Activated T-helper 17 cell treated with anti-CD3 and anti-CD28 coated beads, Interleukin-2, amount 50 U/mL, for 72 hours (primary cell): ENCODE data around the gene ST8SIA4. TPM values are rescaled to one million over a fixed set of nuclear protein-coding genes. Genes with fewer than 3 reads are reported as not detected.

ENCODE experiments used
- ATAC-seq: fragments of 150-1000 bp; cut with Tn5 transposase; replicated peaks from 2 replicates; pipeline ENCODE4 v1.10.0; 2021; ENCODE audit warnings: mild to moderate bottlenecking, moderate library complexity
- H3K27ac Mint-ChIP-seq: one replicate; pipeline ENCODE4 v1.8.0; 2022; ENCODE audit warnings: mixed read lengths
- H3K27me3 Mint-ChIP-seq: one replicate; pipeline ENCODE4 v1.8.0; 2022; ENCODE audit warnings: mixed read lengths
- H3K36me3 Mint-ChIP-seq: one replicate; pipeline ENCODE4 v1.8.0; 2022; ENCODE audit warnings: low read depth, mild to moderate bottlenecking, mixed read lengths
- H3K4me1 Mint-ChIP-seq: one replicate; pipeline ENCODE4 v1.8.0; 2022; ENCODE audit warnings: mixed read lengths
- H3K4me3 Mint-ChIP-seq: one replicate; pipeline ENCODE4 v1.8.0; 2022; ENCODE audit warnings: mild to moderate bottlenecking, mixed read lengths
- H3K9me3 Mint-ChIP-seq: one replicate; pipeline ENCODE4 v1.8.0; 2022; ENCODE audit warnings: mixed read lengths
- total RNA-seq, 2 donors: library from RNA; stranded (reverse); gene quantifications; one replicate each; pipeline ENCODE4 v1.2.3, GENCODE V29; 2022

The ST8SIA4 gene, protein sequence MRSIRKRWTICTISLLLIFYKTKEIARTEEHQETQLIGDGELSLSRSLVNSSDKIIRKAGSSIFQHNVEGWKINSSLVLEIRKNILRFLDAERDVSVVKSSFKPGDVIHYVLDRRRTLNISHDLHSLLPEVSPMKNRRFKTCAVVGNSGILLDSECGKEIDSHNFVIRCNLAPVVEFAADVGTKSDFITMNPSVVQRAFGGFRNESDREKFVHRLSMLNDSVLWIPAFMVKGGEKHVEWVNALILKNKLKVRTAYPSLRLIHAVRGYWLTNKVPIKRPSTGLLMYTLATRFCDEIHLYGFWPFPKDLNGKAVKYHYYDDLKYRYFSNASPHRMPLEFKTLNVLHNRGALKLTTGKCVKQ
- 10 to 100 TPM; 42.8 to 73.7 TPM for total RNA-seq

DNA sequence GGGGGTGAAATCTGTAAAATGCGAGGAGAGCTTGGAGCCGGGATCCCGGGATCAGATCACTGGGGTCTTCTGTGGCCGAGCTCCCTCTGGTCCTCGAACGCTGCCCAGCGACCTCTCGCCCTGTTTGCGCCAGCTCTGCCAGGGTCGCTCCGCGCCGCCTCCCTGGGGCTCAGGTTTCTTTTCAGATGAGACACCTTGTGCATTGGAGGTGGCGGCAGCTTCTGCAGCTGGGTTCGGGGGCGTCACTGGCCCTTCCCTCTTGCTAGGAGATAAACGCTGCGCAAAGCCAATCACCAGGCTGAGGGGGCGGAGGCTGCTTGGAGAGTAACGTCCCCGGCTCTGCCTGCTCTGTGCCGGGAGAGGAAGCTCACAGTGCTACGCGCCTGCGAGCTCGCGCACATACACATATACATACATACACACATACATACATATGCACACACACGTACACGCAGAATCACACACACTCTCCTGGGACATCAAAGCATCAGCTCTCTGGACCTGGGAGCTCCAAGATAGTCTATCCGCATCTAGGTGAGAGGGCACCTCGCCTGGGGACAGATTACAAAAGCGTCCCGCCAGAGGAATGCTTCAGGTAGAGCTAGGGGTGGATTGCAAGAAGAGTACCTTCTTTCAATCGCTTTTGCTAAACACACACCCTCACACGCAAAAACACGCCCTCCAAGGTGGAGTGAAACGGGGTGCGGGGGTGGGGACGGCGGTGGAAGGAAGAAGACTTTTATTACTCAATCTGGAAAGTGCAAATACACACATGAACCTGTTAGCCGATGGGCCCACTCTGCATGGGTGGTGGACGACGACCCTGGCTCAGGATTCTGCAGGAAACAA lies at the start of gene ST8SIA4:
TSS of gene ST8SIA4 (minus strand) at position 244 of the 849 bp plus-strand sequence. CDS start 327 bp downstream, outside the sequence.
- H3K4me1 Mint-ChIP-seq, result peaks cover 31% of the 10 kb centered on the region
- peak; percentile 70 for ATAC-seq
- H3K27me3 Mint-ChIP-seq, result no peaks in the 10 kb centered on the region
- peak within 1 kb of the TSS; percentile 96 for H3K27ac Mint-ChIP-seq
- H3K9me3 Mint-ChIP-seq, result no peaks in the 10 kb centered on the region
- H3K36me3 Mint-ChIP-seq, result peaks cover 66% of the 10 kb centered on the region
- H3K4me3 Mint-ChIP-seq, result peak within 1 kb of the TSS; percentile 96

DNA sequence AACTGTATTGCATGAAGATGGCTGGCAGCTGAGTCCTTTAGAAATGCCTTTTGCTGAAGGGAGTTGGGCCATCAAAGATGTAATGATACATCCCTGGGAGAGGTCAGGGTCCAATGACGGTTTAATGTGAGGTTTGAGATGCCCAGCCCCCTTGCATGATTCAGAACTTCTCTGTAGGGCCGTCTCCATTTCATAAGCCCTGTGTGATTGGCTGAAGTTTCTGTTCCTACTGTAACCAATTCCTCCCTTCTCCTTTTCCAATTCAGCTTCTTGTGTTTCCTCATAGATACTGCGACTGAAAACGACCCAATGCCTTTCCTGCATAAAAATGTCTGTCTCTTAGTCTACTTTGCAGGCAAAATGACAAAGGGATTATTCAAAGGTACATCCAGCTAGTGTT lies 47.9 kb upstream of the ST8SIA4 start:
- no peaks in the 10 kb centered on the region for H3K4me1 Mint-ChIP-seq

DNA sequence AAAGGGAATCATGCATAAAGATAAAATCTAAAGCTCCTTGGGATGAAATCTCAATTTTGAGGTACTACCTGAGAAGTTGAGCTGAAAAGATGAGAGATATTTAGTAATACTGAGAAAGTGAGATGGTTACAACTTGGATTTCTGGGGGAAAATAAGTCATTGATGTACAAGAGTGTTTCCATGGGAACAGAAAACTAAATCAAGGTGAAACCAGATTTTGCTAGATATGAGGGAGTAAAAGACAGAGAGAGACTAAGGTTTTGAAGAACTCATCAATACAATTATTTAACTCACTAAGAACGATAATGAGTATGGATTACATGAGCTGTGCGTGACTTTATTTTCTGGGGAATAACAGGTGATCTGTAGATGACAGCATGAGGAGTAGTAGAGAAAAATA lies 10.2 kb upstream of the ST8SIA4 start:
- H3K27ac Mint-ChIP-seq, result peak overlapping the region; percentile 29
- H3K4me3 Mint-ChIP-seq, result no peak overlapping the region
- H3K36me3 Mint-ChIP-seq, result peaks cover 8% of the 10 kb centered on the region
- peak; percentile 92 for ATAC-seq
- peaks cover 9% of the 10 kb centered on the region for H3K4me1 Mint-ChIP-seq
- H3K27me3 Mint-ChIP-seq, result no peaks in the 10 kb centered on the region
- no peaks in the 10 kb centered on the region for H3K9me3 Mint-ChIP-seq

More for the DNA sequence above, 47.9 kb upstream of the ST8SIA4 start:
- peaks cover 12% of the 10 kb centered on the region for H3K9me3 Mint-ChIP-seq
- H3K27me3 Mint-ChIP-seq, result no peaks in the 10 kb centered on the region
- no peak overlapping the region for H3K27ac Mint-ChIP-seq
- H3K4me3 Mint-ChIP-seq, result no peak overlapping the region
- no peaks in the 10 kb centered on the region for H3K36me3 Mint-ChIP-seq
- ATAC-seq, result no peak

DNA sequence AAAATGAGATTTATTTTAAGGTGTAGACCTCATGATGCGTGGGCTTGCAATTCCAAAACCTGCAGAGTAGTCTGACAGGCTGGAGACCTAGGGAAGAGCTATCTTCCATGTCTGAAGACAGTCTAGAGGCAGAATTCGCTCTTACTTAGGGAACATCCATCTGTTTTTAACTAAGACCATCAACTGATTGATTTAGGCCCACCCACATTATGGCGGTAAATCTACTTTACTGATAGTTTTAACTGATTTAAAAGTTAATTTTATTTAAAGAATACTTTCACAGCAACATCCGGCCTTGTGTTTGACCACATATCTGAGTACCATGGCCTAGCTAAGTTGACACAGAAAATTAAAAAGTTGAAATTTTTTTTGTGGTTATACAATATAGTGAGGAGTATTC lies 6.0 kb upstream of the ST8SIA4 start:
- Mint-ChIP-seq H3K27ac (no peak overlapping the region), H3K9me3 (no peaks in the 10 kb centered on the region), H3K36me3 (peaks cover 8% of the 10 kb centered on the region), H3K4me3 (no peak overlapping the region), H3K4me1 (peaks cover 25% of the 10 kb centered on the region), H3K27me3 (no peaks in the 10 kb centered on the region)
- no peak for ATAC-seq

DNA sequence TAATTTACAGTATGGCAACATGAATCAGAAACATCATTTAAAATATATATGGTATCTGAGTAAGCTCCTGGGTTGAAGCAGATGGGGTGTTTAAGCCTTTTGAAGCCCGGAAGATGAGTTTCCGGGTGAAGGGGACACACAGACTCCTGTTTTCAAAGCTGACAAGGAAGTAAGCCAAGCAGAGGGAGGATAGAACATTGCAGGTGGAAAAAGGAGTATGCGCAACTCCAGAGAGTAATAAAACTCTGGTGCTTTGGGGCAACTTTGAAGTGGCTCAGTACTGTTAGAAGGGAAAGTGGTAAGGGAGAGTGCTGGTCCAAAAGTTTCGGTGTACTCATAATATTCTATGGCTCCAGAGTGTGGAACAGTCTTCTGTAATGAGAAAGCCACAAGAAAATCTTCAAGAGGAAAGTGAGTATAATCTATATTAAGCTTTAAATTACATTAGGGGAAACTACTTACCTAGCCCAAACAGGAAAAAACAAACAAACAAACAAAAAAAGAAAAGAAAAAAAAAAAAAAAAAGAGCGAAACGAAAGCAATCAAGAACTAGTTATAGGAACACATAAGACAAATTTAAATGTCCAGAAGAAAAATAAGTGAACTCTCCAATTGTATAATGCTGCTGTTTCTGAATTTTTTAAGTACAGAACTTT lies 2.3 kb upstream of the ST8SIA4 start:
- Mint-ChIP-seq H3K27me3 (no peaks in the 10 kb centered on the region), H3K36me3 (peaks cover 45% of the 10 kb centered on the region), H3K4me1 (peaks cover 20% of the 10 kb centered on the region), H3K27ac (peak overlapping the region; percentile 96), H3K4me3 (peak overlapping the region; percentile 96), H3K9me3 (no peaks in the 10 kb centered on the region)
- no peak for ATAC-seq

DNA sequence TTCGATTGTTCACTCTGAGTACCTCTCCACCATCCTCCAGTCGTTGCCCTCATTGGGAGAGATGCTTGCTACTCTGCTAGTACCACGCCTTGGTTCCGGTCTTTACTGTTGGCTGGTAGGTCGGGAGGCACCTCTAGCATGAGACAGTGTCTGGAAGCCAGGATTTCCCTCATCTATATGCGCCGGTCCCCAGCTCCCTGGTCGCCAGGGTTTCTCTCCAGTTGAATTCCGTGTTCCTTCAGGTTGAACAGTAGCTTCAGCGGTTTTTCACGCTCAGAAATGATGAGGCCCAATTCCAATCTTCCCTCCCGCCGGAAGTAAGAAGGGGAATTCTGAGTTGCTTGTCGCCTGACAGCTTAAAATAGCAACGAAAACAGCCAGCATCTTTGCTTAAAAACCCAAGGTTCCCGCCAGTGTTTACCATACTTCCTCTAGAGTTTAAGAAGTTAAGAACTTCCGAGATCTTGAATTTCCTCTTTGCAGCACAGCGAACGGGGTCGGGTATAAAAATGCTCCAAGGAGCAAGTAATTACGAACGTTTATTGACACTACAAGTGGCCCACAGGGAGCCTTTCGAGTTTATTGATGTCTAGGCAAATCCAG lies 1.3 kb upstream of the ST8SIA4 start:
- Mint-ChIP-seq H3K4me3 (peak overlapping the region; percentile 96), H3K4me1 (peaks cover 24% of the 10 kb centered on the region), H3K9me3 (no peaks in the 10 kb centered on the region), H3K36me3 (peaks cover 55% of the 10 kb centered on the region), H3K27ac (peak overlapping the region; percentile 96), H3K27me3 (no peaks in the 10 kb centered on the region)
- ATAC-seq, result peak; percentile 40

DNA sequence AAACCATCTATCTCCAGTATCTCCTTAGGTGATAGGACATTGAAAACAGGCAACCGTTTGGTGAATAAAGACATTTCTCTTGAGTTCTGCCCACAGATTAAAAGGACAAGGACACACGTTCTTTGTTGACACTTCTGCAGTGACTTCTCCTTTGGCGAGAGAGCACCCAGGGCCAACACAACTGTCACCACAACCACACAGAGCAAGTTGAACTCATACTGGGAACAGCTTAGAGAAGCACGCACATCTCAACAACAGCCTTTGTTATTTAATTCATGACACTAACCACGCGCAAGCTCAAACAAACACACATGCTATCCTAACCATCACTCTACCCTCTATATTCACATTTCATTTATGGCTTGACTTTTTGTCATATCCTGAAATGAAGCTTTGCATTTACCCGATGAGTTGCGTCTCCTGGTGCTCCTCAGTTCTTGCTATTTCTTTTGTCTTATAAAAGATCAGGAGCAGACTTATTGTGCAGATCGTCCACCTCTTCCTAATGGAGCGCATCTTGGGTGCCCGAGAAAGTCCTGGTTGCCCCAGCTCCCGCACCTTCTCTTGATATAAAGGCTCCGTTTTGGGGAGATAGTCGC lies 543 bp downstream of the ST8SIA4 start:
- peak; percentile 45 for ATAC-seq
- Mint-ChIP-seq H3K36me3 (peaks cover 72% of the 10 kb centered on the region), H3K4me1 (peaks cover 27% of the 10 kb centered on the region), H3K27me3 (no peaks in the 10 kb centered on the region), H3K27ac (peak overlapping the region; percentile 96), H3K4me3 (peak overlapping the region; percentile 96), H3K9me3 (no peaks in the 10 kb centered on the region)

DNA sequence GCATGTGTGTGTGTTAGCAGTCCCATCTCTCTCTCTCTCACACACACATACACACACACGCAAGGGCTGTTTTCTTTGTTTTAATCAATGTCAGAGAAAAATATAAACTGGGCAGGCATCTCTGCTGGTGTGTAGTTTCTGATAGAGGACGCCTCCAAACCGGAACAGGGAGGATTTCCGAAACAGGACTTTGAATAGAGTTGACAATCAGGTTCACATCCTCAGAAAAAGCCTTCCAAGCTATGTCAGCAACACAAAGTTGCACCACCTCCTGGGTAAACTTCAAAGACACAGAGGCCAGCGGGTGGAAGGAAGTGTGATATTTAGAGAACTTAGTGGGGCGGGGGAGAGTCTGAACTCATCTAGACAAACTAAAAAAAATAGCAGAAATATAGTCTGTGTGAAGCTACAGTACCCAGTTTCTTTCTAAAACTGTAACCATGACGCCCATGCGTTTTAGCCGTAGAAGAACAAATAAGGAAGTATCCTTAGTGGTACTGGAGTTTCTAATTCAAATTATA lies 1.2 kb downstream of the ST8SIA4 start:
- H3K36me3 Mint-ChIP-seq, result peaks cover 74% of the 10 kb centered on the region
- H3K4me3 Mint-ChIP-seq, result peak overlapping the region; percentile 96
- ATAC-seq, result peak; percentile 8

DNA sequence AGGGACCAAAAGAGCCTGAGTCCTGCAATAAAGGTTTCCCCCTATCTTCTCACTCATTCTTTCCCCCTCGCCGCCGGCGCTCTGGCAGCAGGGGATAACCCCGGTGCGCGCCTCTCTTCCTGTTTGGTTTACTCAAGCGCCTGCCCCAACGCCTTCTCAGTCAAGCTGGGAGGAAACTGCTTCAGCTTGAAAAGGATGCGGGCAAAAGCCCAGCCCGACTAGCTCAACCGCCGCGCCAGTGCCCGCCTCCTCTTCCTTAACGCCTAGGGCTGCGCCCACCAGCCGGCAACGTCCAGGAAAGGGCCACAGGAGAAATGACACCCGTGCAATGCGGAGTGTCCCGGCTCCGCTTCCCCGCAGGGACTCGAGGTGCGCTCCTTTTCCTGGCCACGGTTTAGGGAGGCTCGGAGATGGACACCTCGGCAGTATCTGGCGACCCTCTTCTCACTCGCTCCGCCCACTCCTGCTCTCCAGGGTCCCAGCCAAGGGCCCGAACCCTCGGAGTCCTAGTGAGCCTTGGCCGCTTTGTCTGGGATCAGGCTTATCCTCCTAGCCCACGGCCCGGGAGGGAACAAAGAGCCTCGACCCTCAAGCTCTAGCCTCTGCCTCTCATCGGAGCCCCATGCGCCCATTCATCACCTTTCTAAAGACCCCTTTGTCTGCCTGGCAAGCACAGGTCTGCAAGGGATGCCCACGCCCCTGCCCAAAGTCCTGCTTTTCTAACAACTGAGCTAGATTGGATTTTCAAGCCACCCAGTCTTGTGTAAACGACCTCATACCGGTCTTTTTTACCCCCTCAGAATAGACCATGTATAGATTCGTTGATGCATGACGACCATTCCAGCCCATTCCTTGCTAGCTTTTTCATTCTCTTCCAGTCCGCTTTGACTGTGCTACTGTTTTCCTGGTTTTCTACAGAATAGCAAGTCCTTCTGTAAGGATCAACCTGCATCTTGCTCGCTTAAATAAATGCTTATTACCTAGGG lies 2.0 kb downstream of the ST8SIA4 start:
- Mint-ChIP-seq H3K36me3 (peaks cover 81% of the 10 kb centered on the region), H3K4me3 (peak overlapping the region; percentile 96), H3K4me1 (peaks cover 36% of the 10 kb centered on the region), H3K27ac (peak overlapping the region; percentile 96), H3K27me3 (no peaks in the 10 kb centered on the region), H3K9me3 (no peaks in the 10 kb centered on the region)
- ATAC-seq, result peak; percentile 58

More for the DNA sequence above, 1.2 kb downstream of the ST8SIA4 start:
- Mint-ChIP-seq H3K27me3 (no peaks in the 10 kb centered on the region), H3K9me3 (no peaks in the 10 kb centered on the region), H3K27ac (peak overlapping the region; percentile 96), H3K4me1 (peaks cover 29% of the 10 kb centered on the region)

DNA sequence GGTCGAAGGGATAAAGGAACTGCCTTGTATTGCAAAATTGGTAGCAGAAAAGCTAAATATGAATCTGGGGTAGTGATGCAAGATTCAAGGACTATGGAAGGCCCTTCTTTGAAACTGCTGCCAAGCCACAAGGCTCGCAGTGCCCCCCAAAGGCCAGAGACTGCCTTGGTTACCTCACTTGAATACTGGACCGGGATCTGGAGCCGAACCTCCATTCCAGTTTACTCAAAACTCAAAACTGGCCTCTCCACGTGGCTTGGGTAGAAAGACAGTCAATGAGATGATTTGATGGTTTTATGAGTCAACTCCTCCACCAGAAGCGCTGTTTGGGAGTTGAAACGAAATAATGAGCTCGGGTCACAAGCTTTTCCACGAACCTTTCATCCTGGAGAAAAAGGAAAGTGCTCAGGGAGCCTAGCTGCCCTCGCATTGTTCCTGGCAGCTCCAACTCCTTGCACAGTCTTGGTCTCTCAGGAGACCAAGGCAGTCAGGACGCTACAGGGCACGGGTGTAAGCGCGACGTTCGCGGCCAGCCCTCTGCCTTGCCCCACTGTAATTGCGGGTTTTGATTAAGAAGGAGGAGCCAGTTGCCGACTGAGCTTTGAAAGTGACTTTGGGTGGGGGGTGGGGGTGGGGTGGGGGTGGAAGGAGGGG lies 2.8 kb downstream of the ST8SIA4 start:
- peaks cover 86% of the 10 kb centered on the region for H3K36me3 Mint-ChIP-seq
- peak overlapping the region; percentile 96 for H3K27ac Mint-ChIP-seq
- H3K9me3 Mint-ChIP-seq, result no peaks in the 10 kb centered on the region
- peak; percentile 23 for ATAC-seq
- no peaks in the 10 kb centered on the region for H3K27me3 Mint-ChIP-seq
- peaks cover 38% of the 10 kb centered on the region for H3K4me1 Mint-ChIP-seq
- peak overlapping the region; percentile 96 for H3K4me3 Mint-ChIP-seq

DNA sequence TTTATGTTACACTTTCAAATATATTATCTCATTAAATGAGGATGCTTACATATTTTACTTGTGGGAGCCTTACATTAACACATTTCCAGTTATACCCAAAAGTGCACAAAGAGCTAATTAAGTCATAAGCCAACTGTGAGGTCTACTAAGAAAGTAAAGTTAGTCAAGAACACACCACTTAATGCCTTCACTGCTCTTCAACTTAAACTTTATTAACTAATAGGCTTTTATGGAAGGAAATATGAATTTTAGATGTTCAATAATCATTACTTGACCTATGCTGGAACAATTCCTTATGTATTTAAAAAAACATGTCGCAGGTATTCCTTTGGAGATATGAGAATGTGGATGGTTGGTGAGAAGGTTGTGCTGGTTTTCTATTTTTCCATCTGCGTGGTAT lies 3.4 kb downstream of the ST8SIA4 start:
- Mint-ChIP-seq H3K4me3 (peak overlapping the region; percentile 96), H3K36me3 (peaks cover 91% of the 10 kb centered on the region), H3K27me3 (no peaks in the 10 kb centered on the region), H3K27ac (peak overlapping the region; percentile 96), H3K4me1 (peaks cover 38% of the 10 kb centered on the region), H3K9me3 (no peaks in the 10 kb centered on the region)
- no peak for ATAC-seq

DNA sequence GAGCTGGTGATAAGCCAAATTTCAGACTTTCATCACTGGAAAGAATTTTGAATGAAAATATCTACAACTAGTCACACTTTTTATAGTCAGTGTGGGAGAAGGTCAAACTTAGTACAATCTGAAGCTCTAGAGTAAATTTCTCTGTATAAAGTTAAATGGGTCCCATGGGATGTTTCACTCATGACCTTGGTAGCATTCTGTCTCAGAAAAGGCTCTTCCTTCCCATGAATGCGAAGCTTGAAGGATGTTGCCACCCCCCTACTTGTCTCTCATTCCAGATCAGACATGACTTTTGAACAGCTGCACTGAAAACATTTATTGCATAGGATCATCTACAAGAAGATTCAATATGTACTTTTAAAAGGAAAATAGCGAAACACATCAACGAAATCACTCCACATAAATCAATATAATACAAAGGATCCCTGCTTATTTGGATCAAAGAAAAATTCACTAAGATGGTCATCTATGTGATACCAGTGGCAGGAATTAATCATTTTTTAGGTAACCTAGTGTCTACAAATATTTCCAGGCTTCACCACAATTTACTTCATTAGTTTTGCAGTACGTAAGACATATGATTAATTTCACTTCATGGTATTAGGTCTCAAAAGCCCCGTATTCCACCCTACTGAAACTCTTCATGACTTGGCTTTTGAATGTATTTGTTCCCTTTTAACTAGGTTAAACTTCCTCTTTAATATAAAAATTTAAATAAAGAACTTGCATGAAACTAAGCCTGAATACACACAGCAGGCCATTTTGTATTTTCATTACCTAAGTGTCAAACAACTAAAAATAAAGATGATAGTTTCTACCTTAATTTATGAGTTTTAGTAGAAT lies 4.4 kb downstream of the ST8SIA4 start:
- H3K4me1 Mint-ChIP-seq, result peaks cover 42% of the 10 kb centered on the region
- H3K4me3 Mint-ChIP-seq, result peak overlapping the region; percentile 96
- H3K9me3 Mint-ChIP-seq, result no peaks in the 10 kb centered on the region
- H3K27me3 Mint-ChIP-seq, result no peaks in the 10 kb centered on the region
- H3K27ac Mint-ChIP-seq, result peak overlapping the region; percentile 96
- peaks cover 94% of the 10 kb centered on the region for H3K36me3 Mint-ChIP-seq
- ATAC-seq, result no peak
